AG10803 (cell line): ENCODE measurements around the gene FOXE1.

Source experiments
- DNase-seq: peaks from one replicate; pipeline ENCODE4 v3.0.0; 2010; ENCODE audit warnings: low read depth
- H3K4me3 ChIP-seq: 2 replicates; pipeline ENCODE4 v1.5.1; 2011; ENCODE audit warnings: mild to moderate bottlenecking, low read length, control low read depth
- CTCF ChIP-seq: conservative IDR thresholded peaks from 2 replicates; pipeline ENCODE4 v1.5.1; 2011; ENCODE audit warnings: mild to moderate bottlenecking, low read length, control low read depth, inconsistent platforms

Gene FOXE1

GRCh38 chr9:97831843-97832636, 21.0 kb upstream of the FOXE1 start:
- no peak for DNase-seq
- TF ChIP-seq CTCF = no peak
- H3K4me3 ChIP-seq = no peak overlapping the region

DNA sequence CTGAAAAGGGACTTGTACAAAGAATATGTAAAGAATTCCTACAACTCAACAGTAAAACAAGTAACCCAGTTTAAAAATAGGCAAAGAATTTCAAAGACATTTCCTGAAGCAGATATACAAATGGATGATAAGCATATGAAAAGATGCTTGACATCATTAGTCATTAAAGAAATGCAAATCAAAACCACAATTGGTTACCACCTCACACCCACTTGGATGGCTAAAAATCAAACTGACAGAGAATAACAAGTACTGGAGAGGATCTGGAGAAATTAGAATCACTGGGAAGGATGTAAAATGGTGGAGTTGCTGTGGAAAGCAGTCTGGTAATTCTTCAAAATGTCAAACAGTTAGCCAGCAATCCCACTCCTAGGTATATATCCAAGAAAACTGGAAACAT, 12.5 kb upstream of the FOXE1 start:
- TF ChIP-seq CTCF = no peak
- peak; percentile 17 for DNase-seq
- no peak overlapping the region for H3K4me3 ChIP-seq

DNA sequence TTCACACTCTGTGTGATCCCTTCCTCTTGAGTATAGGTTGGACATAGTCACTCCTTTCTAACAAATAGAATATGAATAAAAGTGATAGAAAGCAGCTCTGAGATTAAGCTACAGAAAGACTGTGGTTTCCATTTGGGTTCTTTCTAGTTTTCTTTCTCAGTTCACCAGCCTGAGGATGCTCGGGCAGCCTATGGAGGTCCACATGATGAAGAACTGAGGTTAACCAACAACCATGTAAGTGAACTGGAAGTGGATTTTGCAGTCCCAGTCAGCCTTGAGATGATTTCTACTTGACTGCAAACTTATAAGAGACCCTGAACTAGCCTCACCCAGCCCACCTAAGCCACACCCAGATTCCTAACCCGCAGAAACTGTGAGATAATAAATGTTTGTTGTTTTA, 10.1 kb upstream of the FOXE1 start:
- DNase-seq = no peak
- H3K4me3 ChIP-seq = no peak overlapping the region
- no peak for TF ChIP-seq CTCF

GRCh38 chr9:97845130-97845529, 7.9 kb upstream of the FOXE1 start:
- DNase-seq = peak; percentile 26
- no peak overlapping the region for H3K4me3 ChIP-seq
- TF ChIP-seq CTCF = no peak

DNA sequence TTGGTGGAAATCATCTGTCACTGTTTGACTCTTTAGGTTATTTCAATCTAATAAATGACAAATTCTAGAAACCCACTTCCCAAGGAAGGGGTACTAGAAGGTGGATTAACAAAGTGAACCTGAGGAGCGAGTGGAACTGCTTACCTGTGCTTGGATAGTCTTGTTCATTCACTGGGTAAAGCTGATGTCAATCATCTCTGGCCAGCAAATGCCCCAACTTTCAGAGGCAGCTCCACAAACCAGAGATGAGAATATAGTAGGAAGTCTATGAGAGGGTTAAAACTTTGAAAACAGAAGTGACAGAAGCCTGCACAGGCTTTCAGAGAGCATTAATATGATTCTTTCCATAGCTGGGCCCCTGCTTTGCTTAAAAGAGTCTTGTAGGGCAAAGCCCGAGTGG, 7.3 kb upstream of the FOXE1 start:
- DNase-seq = no peak

DNA sequence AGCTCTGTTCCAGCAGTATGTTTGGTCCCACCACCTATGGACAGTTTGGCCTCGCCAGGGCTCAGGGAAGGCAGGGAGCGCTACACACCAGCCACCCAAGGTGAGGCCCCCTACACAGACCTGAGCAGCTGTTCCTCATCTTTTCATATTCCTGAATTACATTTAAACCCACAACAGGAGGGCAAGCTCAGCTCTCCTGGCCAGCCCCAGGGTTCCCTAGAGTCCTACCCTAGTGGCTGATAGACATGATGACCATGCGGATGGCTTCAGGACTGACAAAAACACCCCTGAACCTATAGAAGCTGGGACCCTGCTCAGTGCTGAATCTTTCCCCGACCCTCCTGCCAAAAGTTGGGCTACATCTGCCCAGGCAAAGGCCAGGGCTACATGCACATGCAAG, 6.7 kb upstream of the FOXE1 start:
- no peak overlapping the region for H3K4me3 ChIP-seq
- DNase-seq = no peak
- no peak for TF ChIP-seq CTCF

More for the DNA sequence above, 7.3 kb upstream of the FOXE1 start:
- no peak for TF ChIP-seq CTCF
- H3K4me3 ChIP-seq = no peak overlapping the region

DNA sequence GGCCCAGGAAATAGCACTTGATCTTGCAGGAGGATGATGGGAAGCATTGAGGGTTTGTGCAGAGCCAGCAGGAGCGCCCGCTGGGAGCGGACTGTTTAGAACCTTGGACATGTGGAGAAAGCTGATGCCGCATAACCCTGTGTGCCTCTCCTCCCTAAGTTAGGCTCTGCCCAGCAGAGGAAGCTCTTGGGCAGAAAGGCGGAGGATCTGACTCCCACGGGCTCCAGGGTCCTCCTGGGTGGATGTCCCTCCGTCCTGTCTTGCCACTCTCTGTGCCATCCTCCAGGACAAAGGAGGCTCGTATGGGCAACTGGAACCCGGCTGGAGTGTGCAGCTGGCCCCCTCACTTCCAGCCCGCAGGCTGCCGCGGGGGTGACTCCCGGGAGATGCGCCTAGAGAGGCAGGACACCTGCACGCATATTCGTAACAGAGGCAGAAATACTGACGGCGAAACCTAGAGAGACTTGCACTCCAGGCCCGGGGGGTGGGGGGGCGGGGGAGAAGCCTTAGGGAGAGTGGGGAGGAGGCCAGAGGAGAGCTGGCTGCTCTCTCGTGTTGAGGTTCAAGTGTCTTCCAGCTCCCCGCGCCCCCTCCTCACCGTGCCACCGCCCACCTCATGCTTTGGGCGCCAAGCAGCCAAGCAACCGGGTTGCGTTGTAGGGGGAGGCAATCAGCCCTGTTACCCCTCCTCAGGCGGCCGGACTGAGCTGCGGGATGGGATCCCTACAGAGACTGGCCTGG, 5.4 kb upstream of the FOXE1 start:
- no peak for TF ChIP-seq CTCF
- no peak overlapping the region for H3K4me3 ChIP-seq
- no peak for DNase-seq
